Occipital lobe (tissue), 2 donors: ENCODE measurements around the gene DNAJB8. TPM values are rescaled to one million over a fixed set of nuclear protein-coding genes. Genes with fewer than 3 reads are reported as not detected.

Source experiments
- DNase-seq: peaks from one replicate; lab custom pipeline; 2025; lab: John Stamatoyannopoulos, UW
- total RNA-seq: library from RNA; depleted of rRNA; stranded (reverse); fragments of >200 nt; gene quantifications from one replicate; pipeline ENCODE4 v1.2.3, GENCODE V29; 2014

Gene DNAJB8
- total RNA-seq, 1 donor from 2014 or later: not detected

DNA sequence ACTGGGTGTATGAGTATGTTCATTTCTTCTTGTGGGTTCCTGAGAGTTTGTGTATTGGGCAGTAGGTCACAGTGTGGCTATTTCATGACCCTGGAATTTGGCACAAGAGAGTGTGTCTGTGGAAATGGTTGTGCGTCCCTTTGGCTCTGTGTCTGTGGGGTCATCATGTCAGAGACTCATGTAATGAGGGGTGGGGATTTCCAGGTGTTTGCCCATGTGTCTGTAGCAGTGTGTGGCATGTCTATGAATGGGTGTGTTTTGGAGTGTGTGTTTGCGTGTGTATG, 27.6 kb upstream of the DNAJB8 start:
- DNase-seq: no peak

DNA sequence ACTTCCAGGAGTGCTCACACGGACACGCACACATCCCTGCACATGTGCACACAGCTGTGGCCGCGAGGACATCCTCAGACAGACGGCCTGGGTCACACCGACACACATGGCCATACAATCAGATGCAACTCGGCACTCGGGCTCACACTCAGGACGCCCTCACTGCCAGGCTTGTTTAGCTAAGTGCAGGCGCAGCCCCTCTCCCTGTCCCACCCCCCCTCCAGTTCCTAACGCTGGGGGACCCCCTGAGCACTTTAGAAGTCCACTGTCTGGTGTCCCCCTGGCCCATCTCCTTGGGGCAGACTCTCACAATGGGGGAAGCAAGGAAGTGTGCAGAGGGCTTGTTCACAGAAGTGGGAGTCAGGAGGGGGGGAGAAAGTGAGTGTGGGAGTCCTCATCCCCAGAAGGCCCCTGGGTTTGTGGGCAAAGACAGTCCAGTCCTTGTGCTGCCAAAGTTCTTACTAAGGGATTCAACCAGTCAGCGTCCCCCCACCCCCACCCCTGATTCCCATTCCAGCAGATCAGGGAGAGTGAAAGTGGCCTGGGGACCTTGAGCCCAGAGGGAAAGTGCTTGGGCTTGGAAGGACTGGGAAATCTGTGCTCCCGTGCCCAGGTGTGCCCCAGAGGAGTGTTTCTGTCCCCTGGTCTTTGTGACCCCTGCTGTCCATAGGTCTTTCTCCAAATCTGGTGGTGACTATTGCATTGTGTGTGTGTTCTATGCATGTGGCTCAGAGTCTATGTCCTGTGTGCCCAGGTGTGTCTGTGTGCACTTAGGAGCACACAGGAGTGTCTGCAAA, 27.1 kb upstream of the DNAJB8 start:
- no peak for DNase-seq

DNA sequence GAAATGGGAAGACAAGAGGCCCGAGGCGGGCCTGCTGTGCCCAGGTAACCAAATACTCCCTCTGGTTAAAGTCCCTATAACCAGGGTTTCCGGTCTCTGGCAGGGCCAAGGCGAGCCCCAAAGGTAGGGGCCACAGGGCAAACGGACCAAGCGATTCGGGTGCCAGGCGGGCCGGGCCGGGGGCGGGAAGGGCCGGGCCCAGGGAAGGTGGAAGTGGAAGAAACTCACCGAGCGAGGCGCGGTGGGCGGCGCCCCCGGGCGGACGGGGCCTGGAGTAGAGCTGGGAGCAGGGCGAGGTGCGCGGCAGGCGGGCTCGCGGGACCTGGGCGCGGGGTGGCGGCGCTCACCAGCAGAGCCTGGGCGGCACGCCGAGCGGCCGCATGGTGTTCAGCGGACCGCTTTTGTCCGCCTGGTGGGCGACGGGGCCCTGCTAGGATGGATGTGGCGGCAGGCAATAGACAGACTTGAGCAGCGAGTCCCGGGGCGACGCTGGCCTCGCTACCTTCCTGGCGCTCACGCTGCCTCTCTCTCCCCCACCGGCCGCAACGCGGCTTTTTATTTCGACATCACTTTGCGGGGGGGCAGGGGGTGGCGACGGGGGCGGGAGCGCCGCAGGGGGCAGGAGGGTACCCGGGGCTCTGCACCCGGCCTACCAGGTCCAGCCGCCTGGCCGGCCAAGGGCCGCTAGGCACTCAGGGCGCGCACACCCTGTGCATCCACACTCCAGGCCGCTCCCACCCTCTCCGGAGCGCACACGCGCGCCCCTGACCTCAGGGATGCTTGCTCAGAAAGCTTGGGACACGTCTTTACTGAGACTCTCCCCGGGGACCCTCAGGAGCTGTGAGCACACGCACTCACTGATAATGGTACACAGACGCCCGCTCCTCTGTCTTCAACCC, 26.2 kb upstream of the DNAJB8 start, which contains the start of gene GATA2:
GATA2 (minus strand) TSS at position 531 of the 899 bp plus-strand sequence. CDS start 6,170 bp downstream, outside the sequence.
- DNase-seq: no peak

DNA sequence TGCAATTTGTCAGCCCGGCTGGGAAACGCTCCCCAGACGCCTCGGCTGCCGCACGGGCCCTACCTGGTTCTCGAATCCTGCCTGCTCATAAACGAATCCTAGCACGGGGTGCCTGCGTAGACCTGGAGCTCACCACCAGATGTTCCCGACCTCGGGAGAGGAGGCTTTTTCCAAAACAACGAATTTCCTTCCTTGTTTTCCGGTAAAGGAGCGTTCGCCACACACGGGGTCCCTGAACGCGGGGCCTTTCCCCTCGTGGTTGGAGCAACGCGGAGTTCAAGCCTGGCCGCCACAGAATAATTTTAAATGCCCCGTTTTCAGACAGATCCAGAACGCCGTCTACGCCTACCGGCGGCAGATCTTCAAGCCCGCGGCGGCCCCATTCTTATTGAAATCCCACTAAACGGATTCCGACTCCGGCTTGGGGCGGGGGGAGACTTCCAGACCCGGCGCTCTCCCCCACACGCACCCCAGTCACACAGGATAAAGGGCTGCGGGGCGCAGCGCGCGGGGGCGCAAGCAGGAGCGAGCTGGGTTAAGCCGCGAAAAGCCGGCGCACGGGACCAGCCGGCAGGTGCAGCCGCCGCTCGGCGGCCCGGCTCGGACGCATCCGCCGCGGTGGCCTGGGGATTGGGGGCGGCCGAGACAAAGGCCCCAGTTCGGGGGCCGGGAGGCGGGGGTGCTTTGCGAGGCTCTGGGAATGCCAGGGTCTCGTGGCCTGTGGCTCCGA, 25.4 kb upstream of the DNAJB8 start:
- no peak for DNase-seq

DNA sequence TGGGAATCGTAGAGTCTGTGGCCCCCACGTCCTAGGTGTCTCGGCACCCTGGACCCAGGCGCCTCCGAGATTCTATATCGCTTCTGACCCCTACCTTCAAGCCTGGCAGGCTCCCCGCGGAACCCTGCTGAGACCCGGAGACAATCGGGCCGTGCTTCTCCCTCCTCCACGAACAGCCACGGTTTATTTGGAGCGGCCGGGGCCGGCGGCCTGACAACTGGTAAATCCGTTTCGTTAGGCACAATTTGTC, 24.9 kb upstream of the DNAJB8 start:
- DNase-seq: no peak

DNA sequence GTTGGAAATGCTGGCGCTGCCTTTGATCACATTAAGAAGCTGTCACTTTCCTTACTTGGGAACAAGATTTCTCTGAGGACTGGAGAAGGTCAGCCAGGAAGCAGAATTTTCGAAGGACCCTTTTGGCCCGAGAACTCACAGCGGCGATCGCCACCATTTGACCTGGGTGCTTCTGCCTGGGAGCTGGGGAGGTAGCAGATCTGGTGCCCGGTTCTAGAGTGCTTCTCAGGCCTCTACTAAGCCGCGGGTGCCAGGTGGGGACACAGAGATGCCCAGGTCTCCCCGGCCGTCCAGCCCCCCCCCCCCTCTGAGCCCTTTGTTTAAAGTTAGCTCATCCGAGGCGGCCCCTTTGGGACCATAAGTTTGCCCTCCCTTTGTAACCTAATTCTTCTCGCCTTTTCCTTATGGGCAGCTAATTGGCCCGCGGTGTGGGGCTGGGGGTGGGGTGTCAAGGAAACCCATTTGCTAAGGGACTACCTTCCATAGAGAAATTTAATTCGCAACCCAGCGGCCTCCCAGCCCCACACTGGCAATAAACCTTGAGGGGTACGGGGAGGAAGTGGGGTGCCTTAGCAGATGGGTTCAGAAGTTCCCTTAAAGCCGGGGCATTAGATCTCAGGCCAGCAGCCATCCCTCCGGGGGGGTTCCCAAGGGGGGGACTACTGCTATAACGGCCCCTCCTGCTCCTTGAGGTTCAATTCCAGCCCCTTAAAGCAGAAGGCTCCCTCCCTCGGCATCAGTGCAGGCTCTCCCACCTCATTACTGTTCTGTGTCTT, 24.4 kb upstream of the DNAJB8 start:
- no peak for DNase-seq

DNA sequence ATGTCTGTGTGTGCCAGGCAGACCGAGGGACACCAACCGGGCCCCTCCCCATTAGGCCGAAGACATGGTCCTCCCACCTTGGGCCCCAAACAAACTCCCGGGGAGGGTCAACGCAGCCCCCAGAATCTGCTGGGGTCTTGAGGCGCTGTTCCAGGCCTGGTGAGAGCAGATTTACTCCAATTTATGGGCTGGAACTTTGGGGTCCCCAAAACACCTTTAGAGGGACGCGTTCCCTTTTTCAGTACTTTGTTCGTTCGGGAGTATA, 23.9 kb upstream of the DNAJB8 start:
- DNase-seq: no peak

DNA sequence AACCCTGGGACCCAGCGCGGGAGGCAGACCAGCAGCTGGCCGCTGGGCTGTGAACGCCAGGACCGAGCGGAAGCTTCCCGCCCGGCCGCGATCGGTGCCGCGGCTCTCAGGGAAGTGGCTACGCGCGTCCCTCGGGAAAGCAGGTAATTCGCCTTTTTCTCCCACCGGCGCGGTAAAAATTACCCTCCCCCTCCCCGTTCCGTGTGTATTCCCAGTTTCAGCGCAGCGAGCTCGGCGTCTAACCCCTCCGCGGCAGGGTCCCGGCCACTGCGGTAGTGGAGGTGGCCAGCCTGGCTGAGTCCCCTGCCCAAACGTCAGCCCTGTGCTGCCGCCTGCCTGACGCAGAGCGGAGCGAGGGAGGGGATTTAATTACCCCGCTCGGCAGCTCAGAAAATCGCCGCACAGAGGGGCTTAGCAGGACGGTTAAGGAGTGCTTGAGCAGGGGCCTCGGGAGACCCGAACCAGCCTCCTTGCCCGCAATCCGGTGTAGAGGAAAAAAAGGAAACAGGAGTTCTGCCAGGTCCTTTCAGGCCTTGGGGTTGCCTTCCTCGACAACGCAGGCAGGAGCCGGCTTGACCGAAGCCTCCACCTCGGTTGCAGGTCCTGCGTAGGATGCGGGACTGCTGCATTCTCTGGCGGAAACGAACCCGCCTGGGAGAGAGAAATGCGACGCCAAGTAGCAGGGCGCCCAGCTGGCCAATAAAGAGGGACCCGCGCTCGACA, 23.4 kb upstream of the DNAJB8 start:
- DNase-seq: no peak

DNA sequence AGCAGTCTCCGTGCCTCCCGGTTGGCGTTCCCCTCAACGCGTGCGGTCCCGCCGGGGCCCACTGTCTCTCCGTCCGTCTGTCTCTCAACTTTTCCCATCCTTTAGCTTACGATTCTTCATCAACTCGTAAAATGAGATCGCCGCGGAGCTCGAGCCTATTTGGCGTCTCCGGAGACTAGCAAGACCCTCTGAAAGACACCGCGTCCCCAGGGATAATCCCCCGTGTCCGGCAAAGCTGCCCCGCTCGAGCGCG, 22.9 kb upstream of the DNAJB8 start:
- DNase-seq: no peak

DNA sequence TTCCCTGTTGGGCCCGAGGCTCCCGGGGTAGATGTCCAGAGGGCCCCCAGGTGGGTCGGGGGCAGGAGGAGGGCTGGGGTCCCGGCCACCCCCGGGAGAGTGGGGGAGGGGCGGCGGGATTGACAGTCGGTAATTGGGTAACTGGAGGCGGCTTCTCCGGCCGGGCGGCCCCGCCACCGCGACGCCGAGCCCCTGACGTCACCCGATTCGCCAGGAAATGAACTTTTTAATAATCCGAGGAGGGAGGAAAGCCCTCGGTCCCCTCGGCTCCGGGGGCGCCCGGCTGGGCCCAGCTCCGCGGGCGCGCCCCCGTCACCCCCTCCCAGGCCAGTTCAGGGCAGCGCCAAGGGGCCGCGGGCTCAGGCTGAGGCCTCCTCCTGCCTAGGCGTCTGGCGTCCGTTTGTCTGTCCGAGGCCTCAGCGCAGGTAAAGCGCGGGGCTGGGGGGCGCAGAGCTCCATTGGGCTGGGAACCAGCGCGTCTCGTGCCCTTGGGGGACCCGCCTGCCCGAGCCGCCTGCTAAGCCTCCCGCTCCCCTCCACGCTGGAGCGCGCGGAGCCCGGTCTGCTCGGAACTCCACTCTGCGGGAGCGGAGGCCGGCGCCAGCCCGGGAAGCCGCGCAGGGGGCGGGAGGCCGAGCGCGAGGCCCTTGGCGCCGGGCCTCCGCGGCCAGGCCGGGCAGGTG, 22.4 kb upstream of the DNAJB8 start:
- DNase-seq: no peak

DNA sequence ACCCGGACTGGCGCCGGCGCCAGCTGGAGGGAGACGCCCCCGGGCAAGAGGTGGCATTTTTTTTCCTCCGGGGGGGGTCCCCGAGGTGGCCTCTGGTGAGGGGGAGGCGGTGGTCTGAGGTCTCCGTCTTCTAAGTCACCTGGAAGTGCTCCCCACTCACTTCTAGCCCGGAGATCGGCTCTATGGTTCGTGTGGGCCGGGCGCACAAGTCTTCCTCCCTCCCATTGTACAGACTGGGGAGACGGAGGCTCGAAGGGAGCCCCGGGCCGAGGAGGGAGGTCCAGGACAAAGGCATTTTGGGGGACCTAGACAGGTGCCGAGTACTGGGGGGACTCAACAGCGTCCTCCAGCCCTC, 21.9 kb upstream of the DNAJB8 start:
- no peak for DNase-seq

DNA sequence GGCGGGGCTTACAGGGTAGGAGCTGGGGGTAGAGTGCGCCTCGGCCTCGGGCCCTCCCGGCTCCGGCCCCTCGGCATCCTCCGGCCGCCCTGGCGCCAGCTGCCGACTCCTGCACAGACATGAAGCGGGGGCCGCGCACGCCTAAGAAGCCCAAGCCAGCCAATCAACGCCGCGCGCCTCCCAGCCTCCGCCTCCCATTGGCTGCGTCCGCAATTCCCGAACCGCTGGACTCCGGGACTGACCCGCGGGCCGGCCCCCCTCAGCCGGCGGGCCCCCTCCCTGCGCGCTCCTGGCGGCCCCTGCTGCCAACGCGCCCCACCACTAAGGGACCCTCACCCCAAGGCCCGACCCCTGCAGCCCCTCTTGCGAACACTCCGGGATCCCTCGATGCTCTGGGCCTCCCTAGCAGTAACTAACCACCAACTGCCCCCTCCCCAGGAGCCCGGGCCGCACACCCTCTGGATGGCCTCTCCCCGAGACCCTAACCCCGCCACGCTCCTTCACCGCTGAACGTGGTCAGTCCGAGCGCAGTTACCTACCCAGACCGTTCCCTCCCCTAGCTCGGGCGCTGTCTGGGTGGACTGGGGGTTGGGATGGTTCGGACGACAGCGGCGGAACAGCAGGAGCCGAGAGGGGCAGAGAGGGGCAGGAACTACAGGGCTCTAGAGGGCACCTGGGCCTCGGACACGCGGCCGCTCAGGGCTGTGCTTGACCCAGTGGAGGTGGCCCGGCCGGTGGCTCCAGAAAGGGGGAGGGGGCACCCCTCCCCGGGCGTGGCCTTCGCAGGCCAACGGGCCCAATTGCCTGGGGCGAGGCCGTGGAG, 21.3 kb upstream of the DNAJB8 start:
- peak; percentile 22 for DNase-seq

DNA sequence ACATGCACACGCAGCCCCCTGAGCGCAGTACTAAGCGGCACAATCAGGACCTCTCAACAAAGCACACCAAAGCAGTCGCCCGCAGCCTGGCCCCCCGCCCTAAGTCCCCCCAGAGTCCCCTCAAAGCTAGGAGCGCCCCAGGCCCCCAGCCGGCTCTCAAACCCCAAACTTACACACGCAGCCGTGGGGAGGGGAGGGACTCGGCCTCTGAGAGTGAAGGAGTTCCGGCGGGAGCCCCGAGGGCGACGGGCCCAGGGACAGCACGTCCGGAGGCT, 20.8 kb upstream of the DNAJB8 start:
- DNase-seq: no peak

DNA sequence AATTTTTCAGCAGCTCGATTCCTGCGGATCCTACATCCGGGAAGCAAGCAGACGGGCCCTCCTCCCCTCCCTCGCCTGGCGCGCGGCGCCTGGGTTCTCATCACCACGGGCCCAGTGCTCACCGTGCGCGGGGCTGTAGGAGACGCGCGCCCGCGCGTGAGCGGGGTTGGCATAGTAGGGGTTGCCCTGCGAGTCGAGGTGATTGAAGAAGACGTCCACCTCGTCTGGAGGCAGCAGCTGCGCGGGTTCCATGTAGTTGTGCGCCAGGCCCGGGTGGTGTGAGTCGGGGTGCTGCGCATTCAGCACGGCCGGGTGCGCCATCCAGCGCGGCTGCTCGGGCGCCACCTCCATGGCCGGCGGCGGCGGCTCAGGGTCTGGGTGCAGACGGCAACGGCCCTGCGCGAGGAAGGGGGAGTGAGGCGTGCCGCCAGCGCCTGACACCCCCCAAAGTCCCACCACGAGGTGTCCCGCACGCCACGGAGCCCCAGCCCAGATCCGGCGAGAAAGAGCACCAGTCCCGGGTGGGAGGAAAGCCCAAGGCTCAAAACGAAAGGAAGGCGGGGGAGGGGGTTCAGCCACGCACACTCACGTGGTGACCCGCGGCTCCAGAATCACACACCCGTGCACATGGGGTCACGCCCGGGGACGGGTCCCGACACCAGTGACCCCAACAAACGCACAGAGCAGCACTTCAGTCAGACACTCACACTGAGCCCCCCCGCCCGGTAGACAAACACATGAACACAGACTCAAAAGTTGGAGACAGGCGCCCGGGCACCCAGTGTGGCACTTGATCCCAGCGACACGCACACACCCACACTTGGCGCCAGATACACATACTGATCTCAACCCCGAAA, 20.2 kb upstream of the DNAJB8 start:
- DNase-seq: no peak

DNA sequence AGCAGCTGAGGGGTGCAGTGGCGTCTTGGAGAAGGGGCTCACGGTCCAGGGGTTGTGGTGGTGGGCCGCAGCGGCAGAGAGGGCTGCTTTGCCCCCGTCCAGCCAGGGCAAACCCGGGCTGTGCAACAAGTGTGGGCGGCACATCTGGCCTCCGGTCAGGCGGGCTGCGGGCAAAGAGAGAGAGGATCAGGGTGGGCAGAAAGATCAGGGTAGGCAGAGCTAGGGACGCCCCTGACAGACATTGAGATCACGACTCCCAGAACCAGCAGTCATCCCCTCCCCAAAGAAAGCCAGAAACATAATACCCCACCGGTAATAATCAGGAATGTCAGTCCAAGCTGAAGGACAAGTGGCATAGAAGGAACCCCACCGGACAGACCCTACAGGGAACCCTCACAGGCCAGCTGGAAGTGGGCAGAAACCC, 19.5 kb upstream of the DNAJB8 start:
- no peak for DNase-seq

DNA sequence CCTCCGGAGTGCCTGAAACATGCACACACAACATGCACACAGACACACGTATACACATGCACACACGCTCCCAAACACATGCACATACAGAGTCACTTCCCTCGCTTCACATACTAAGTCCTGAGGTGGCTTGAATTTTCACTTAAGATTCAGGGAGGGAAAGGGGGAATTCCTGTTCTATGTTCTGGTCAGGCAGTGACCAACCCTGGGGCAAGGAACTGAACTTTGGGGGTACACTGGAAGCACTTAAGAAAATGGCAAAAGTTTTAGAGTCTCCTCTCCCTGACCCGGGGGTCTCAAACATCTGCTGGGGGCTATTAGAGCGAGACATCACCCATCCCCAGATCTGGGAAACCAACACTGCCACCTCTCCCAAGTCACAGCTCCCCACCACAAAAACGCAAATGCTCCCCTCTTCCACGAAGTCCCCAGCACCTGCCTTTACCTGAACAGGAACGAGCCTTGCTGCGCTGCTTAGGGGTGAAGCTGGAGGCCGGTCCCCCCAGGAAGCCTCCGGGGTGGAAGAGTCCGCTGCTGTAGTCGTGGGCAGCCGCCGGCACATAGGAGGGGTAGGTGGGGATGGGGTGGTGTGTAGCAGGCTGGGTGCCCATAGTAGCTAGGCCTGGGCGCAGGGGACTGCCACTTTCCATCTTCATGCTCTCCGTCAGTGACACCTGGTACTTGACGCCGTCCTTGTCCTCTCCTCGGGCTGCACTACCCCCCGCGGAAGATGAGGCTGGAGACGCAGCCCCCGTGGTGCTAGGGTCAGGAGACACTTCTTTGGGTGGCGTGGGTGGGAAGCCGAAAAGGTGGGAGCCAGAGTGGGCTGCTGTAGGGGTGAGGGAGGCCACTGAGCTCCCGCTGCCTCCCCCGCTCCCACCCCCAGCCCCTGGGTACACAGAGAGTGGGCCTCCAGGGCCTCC, 18.9 kb upstream of the DNAJB8 start:
- no peak for DNase-seq

DNA sequence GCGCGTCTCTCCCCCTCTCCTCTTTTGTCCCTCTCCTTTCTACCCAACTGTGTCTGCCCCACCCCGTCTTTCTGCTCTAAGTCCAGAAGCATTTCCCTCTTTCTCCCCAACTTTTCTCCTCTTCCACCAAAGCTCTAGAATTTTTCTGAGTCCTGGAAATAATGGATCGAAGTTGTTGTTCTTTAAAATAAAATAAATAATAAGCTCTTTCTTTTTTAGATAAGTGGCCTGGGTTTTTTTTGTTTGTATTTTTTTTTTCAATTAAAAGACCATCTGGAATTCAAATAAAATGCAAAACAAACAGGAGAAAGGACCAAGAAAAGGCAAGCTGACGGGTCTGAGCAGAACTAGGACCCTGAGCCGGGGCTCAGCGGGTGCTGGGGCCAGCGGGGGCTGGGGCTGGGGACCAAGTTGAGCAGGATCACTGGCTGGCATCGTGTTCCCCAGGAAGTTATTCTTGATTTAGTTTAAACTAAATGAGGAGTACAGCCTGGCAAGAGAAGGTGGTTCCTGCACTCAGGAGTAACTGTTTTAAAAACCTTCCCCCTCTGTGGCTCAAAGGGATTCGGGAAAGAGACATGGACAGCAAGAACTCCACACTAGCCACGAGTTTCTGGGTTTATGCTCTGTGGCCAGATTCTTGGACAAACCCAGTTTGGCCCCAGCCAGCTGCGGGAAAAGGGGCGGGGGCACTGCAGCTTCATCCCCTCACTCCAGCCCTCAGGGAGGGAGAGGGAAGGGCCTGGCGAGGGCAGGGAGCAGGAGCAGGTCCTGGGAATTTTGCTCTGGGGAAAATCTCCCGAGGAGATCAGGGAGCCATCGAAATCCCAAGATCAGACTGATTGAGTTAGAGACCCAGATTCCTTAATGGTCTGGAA, 18.0 kb upstream of the DNAJB8 start:
- no peak for DNase-seq
